Endothelial cell (in vitro differentiated cells): Measurements from ENCODE around the gene ANKS1B. TPM values are rescaled to one million over a fixed set of nuclear protein-coding genes. Genes with fewer than 3 reads are reported as not detected.

Source experiments
- DNase-seq: peaks from one replicate; pipeline ENCODE4 v3.0.0; 2021; ENCODE audit warnings: low spot score
- H3K27ac Mint-ChIP-seq: one replicate; pipeline ENCODE4 v1.8.0; 2021; ENCODE audit warnings: mixed read lengths, inconsistent platforms; ENCODE audit not compliant: unreplicated experiment
- H3K27me3 Mint-ChIP-seq: one replicate; pipeline ENCODE4 v1.8.0; 2021; ENCODE audit warnings: mild to moderate bottlenecking, moderate library complexity, mixed read lengths, inconsistent platforms; ENCODE audit not compliant: unreplicated experiment
- H3K36me3 Mint-ChIP-seq: one replicate; pipeline ENCODE4 v1.8.0; 2021; ENCODE audit warnings: mild to moderate bottlenecking, low read depth, mixed read lengths, inconsistent platforms; ENCODE audit not compliant: unreplicated experiment
- H3K4me1 Mint-ChIP-seq: one replicate; pipeline ENCODE4 v1.8.0; 2021; ENCODE audit warnings: mild to moderate bottlenecking, mixed read lengths, inconsistent platforms; ENCODE audit not compliant: unreplicated experiment
- H3K4me3 Mint-ChIP-seq: one replicate; pipeline ENCODE4 v1.8.0; 2021; ENCODE audit warnings: mild to moderate bottlenecking, mixed read lengths, inconsistent platforms; ENCODE audit not compliant: unreplicated experiment
- H3K9me3 Mint-ChIP-seq: one replicate; pipeline ENCODE4 v1.8.0; 2021; ENCODE audit warnings: mixed read lengths, inconsistent platforms; ENCODE audit not compliant: unreplicated experiment
- total RNA-seq: library from RNA; stranded (reverse); fragmentation: NEBNext Ultra II Directional; extraction: Animal tissue kit (Norgen Biotek cat#: 25700); gene quantifications from one replicate; pipeline ENCODE4 v1.2.1, GENCODE V29; 2021; ENCODE audit not compliant: unreplicated experiment
- TF ChIP-seq, protein P1 (sequence below): fragments of 200-600 bp; sonication (generic); IDR thresholded peaks from one replicate; pipeline ENCODE4 v1.5.0; 2021; ENCODE audit warnings: antibody characterized with exemption; ENCODE audit not compliant: unreplicated experiment

ANKS1B gene
- total RNA-seq, 1 donor from 2014 or later, result 2.6 TPM

DNA sequence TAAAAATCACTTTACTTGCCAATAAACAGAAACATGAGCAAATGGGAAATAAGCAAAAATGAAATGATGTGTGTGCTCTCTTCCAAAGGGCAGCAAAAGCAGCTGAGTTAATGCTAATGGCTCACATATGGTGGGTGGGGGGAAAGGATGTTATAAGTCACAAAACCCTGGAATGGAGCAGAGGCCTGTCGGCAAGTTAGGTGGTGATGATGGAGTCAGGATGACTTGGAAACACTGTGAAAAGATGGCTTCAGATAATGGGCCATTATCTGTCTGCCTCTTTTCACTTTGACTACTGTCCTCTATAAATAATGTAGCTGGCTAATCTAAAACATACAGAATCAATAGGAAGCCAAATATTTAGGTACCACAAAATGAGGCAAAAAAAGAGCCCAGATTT is 1111.0 kb downstream of the ANKS1B start:
- TF ChIP-seq, protein P1, sequence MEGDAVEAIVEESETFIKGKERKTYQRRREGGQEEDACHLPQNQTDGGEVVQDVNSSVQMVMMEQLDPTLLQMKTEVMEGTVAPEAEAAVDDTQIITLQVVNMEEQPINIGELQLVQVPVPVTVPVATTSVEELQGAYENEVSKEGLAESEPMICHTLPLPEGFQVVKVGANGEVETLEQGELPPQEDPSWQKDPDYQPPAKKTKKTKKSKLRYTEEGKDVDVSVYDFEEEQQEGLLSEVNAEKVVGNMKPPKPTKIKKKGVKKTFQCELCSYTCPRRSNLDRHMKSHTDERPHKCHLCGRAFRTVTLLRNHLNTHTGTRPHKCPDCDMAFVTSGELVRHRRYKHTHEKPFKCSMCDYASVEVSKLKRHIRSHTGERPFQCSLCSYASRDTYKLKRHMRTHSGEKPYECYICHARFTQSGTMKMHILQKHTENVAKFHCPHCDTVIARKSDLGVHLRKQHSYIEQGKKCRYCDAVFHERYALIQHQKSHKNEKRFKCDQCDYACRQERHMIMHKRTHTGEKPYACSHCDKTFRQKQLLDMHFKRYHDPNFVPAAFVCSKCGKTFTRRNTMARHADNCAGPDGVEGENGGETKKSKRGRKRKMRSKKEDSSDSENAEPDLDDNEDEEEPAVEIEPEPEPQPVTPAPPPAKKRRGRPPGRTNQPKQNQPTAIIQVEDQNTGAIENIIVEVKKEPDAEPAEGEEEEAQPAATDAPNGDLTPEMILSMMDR, result no peak
- Mint-ChIP-seq H3K9me3 (no peaks in the 10 kb centered on the region), H3K27me3 (no peaks in the 10 kb centered on the region), H3K36me3 (no peaks in the 10 kb centered on the region), H3K4me1 (peaks cover 3% of the 10 kb centered on the region), H3K4me3 (no peak overlapping the region), H3K27ac (no peak overlapping the region)
- DNase-seq, result no peak

DNA sequence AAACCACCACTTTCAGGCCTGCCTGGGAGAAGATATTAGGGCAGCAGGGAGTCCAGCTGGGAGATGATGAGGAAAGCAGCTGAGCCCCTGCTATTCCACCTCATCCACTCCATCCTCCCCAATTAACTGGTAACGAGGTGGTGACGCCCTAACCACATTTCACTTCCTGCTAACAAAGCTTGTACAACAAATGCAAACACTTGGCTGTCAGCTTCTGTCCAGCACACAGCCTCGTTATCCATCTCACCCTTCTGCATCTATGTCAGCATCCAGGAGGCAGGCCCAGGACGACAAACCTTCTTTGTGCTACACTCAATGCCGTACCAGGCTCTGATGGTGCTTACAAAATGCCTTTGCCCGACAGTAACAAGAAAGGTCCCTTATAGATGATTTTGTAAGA is 1114.2 kb downstream of the ANKS1B start:
- Mint-ChIP-seq H3K27me3 (peaks cover 2% of the 10 kb centered on the region), H3K4me3 (no peak overlapping the region), H3K4me1 (peaks cover 9% of the 10 kb centered on the region), H3K36me3 (no peaks in the 10 kb centered on the region), H3K27ac (no peak overlapping the region), H3K9me3 (no peaks in the 10 kb centered on the region)
- TF ChIP-seq, protein P1, result no peak
- DNase-seq, result no peak

DNA sequence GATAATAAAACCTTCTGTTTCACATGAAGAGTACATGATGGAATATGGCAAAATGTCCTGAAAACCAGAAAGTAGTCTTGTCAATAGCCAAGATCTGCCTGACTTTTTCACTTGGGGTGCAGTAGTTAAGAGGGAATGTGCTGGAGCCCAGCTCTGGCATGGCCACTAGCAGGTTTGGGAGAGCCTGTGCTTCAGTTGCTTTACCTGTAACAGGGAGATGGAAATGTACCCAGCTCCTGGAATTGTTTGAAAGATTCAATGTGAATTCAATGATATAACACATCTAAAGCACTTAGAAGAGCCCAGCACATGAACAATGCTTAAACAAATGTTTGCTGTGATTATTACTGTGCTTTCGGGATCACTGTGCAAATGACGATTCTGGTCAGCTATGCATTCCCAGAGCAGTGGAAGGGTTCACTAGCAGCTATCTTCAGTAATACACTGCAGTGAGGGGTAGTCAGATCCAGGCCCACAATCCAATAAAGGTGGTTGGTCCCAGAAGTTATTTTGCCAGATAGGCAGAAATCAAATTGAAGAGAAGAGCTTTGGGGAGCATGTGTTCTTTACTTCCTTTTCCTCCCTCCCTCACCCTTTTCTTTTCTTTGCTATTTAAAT is 1114.7 kb downstream of the ANKS1B start:
- H3K27ac Mint-ChIP-seq, result no peak overlapping the region
- no peak overlapping the region for H3K4me3 Mint-ChIP-seq
- peaks cover 2% of the 10 kb centered on the region for H3K27me3 Mint-ChIP-seq
- peaks cover 9% of the 10 kb centered on the region for H3K4me1 Mint-ChIP-seq
- H3K36me3 Mint-ChIP-seq, result no peaks in the 10 kb centered on the region
- no peak for DNase-seq
- TF ChIP-seq, protein P1, result no peak
- no peaks in the 10 kb centered on the region for H3K9me3 Mint-ChIP-seq

DNA sequence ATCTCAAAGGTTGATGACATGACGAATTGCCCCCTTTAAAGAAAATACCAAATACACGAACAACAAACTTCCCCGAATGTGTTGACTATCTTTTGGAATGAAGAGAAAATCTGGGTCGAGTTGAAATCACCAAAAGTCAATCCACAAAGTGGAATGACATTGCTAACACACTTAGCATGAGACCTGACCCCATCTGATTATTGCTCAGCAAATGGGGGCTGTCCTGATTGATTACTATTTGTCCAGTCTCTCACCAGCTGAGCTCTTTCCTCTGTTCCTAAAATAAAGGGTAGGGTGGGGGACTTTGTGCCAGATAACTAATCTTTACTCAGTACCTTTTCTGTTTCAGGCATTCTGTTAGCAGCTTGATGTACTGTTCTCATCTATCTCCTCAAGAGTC is 1116.2 kb downstream of the ANKS1B start:
- no peak for DNase-seq
- H3K9me3 Mint-ChIP-seq, result no peaks in the 10 kb centered on the region
- no peaks in the 10 kb centered on the region for H3K36me3 Mint-ChIP-seq
- H3K27me3 Mint-ChIP-seq, result peaks cover 2% of the 10 kb centered on the region
- peaks cover 9% of the 10 kb centered on the region for H3K4me1 Mint-ChIP-seq
- no peak overlapping the region for H3K27ac Mint-ChIP-seq
- TF ChIP-seq, protein P1, result no peak
- H3K4me3 Mint-ChIP-seq, result no peak overlapping the region

DNA sequence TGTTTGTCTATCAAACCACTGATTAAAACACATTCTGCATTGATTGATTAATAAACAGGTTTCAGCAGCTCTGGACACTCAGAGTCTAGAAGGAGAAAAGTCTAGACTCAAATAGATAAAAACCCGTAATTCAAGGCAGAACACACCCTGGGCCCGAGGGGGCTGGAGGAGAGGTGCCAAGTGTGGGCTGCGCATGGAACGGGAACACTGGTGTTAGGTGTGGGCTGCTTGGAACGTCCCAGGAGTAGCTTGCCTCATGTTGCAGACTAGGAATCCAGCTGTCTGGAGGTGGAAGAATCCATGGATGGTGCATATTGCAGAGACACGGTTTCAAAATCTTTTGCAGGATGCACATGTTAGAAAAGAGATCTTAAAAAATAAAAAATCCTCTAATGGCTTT is 1116.7 kb downstream of the ANKS1B start:
- DNase-seq, result no peak
- Mint-ChIP-seq H3K4me3 (no peak overlapping the region), H3K4me1 (peaks cover 11% of the 10 kb centered on the region), H3K9me3 (no peaks in the 10 kb centered on the region), H3K36me3 (no peaks in the 10 kb centered on the region), H3K27ac (no peak overlapping the region), H3K27me3 (peaks cover 2% of the 10 kb centered on the region)
- TF ChIP-seq, protein P1, result no peak
